K562 (cell line): Measurements from ENCODE around the gene GPHN. TPM values are rescaled to one million over a fixed set of nuclear protein-coding genes. Genes with fewer than 3 reads are reported as not detected.

Source experiments
- ATAC-seq: fragments of 200-7000 bp; cut with Tn5 transposase; 3 replicates; pipeline ENCODE4 v1.9.1; 2020; ENCODE audit warnings: moderate library complexity
- BruUV-seq: library from RNA; stranded (reverse); fragments of 400-500 nt; replicated peaks from 2 replicates; lab custom pipeline; 2021; lab: Mats Ljungman, UMichigan
- CTCF ChIA-PET: fragments of 300-600 bp; formaldehyde crosslinking; extraction: SDS; loops from one replicate; lab custom pipeline; 2021; ENCODE audit warnings: low intra/inter-chr PET ratio; lab: Yijun Ruan, JAX
- POLR2A ChIA-PET: fragments of 300-600, 350-650 bp; sonication (Branson Sonifier 250); formaldehyde crosslinking; extraction: SDS; loops from one replicate; lab custom pipeline; 2021; ENCODE audit warnings: antibody characterized with exemption, inconsistent platforms; lab: Yijun Ruan, JAX
- DNase-seq, 4 experiments: peaks; one replicate each; pipeline versions ENCODE4 v3.0.0 to v3.0.0-alpha.2; 2011 to 2018; ENCODE audit warnings: low spot score in 3 of 4, mixed read lengths in 3 of 4; ENCODE audit errors: extremely low read depth in 1 of 4
- FAIRE-seq: peaks from 2 replicates; lab custom pipeline; 2011; peaks lifted over from hg19 to GRCh38; lab: Jason Lieb, UNC
- H2AFZ ChIP-seq: 2 replicates; pipeline ENCODE4 v1.6.0; 2011; ENCODE audit warnings: low read depth, low read length, control low read depth, inconsistent platforms
- H3K27ac ChIP-seq: fragments of 200-600 bp; 3 replicates; pipeline ENCODE4 v1.8.0; 2011; ENCODE audit warnings: low read depth, mild to moderate bottlenecking, control low read depth, inconsistent platforms, low read length, moderate library complexity, mixed read lengths; ENCODE audit errors: extremely low read depth
- H3K27me3 ChIP-seq, 2 experiments: fragments of 300-600 bp in 1 of 2; 2 replicates in 1 of 2; 3 replicates in 1 of 2; pipeline versions ENCODE4 v1.6.0 to v1.8.0; 2011; ENCODE audit warnings: inconsistent platforms in 2 of 2, low read length in 2 of 2, mild to moderate bottlenecking in 1 of 2, mixed read lengths in 1 of 2, moderate library complexity in 1 of 2; ENCODE audit not compliant: control insufficient read depth in 2 of 2, insufficient read depth in 2 of 2
- H3K36me3 ChIP-seq: fragments of 300-600 bp; 3 replicates; pipeline ENCODE4 v1.8.0; 2011; ENCODE audit warnings: mild to moderate bottlenecking, low read length, inconsistent platforms; ENCODE audit not compliant: control insufficient read depth, insufficient read depth
- H3K4me1 ChIP-seq, 2 experiments: fragments of 200-600 bp in 1 of 2; replicated peaks in 1 of 2; 2 replicates in 1 of 2; 3 replicates in 1 of 2; pipeline versions ENCODE4 v1.5.1 to v1.8.0; 2011; ENCODE audit warnings: inconsistent platforms in 2 of 2, low read length in 2 of 2, mild to moderate bottlenecking in 1 of 2, mixed read lengths in 1 of 2, moderate library complexity in 1 of 2; ENCODE audit not compliant: control insufficient read depth in 2 of 2, insufficient read depth in 2 of 2
- H3K4me2 ChIP-seq: 2 replicates; pipeline ENCODE4 v1.6.1; 2011; ENCODE audit warnings: low read length, control low read depth, inconsistent platforms, mixed read lengths; ENCODE audit not compliant: insufficient read depth
- H3K4me3 ChIP-seq: fragments of 200-600 bp; sonication (generic), shearing (Covaris generic); 2 replicates; pipeline ENCODE4 v1.5.1; 2016; ENCODE audit warnings: control low read depth, inconsistent platforms
- H3K79me2 ChIP-seq: fragments of 200-600 bp; 3 replicates; pipeline ENCODE4 v1.8.0; 2011; ENCODE audit warnings: low read length, inconsistent platforms; ENCODE audit not compliant: control insufficient read depth, insufficient read depth
- H3K9ac ChIP-seq, 2 experiments: 2 replicates each; pipeline versions ENCODE4 v1.6.0 to v1.6.1; 2011; ENCODE audit warnings: low read depth in 2 of 2, low read length in 2 of 2, control low read depth in 1 of 2, inconsistent platforms in 1 of 2, mild to moderate bottlenecking in 1 of 2, mixed read lengths in 1 of 2; ENCODE audit not compliant: insufficient read depth in 1 of 2
- H3K9me1 ChIP-seq: one replicate; pipeline ENCODE4 v1.6.0; 2011; ENCODE audit warnings: inconsistent platforms, mild to moderate bottlenecking, low read length, moderate library complexity; ENCODE audit not compliant: control insufficient read depth, insufficient read depth
- H3K9me3 ChIP-seq: replicated peaks from 2 replicates; pipeline ENCODE4 v1.5.1; 2011; ENCODE audit warnings: low read depth, low read length, inconsistent platforms; ENCODE audit not compliant: control insufficient read depth, insufficient read depth
- H4K20me1 ChIP-seq: replicated peaks from 2 replicates; pipeline ENCODE4 v1.6.1; 2011; ENCODE audit warnings: low read length, inconsistent platforms, mixed read lengths; ENCODE audit not compliant: control insufficient read depth, insufficient read depth
- ATF4 ChIP-seq: fragments of 450-650 bp; formaldehyde crosslinking; IDR thresholded peaks from 2 replicates; pipeline ENCODE4 v1.4.0; 2022; ENCODE audit warnings: mild to moderate bottlenecking, moderate library complexity
- C11orf30 ChIP-seq: fragments of 450-650 bp; IDR thresholded peaks from 2 replicates; pipeline ENCODE4 v1.6.1; 2016; ENCODE audit warnings: low read depth, mild to moderate bottlenecking
- CHCHD3 ChIP-seq: fragments of 250-450 bp; sonication (Bioruptor Pico); IDR thresholded peaks from 2 replicates; pipeline ENCODE4 v2.1.2; 2022; ENCODE audit warnings: mild to moderate bottlenecking
- JUND ChIP-seq, 2 experiments: IDR thresholded peaks; 2 replicates in 1 of 2; 3 replicates in 1 of 2; pipeline ENCODE4 v1.6.1; 2011; ENCODE audit warnings: borderline replicate concordance in 2 of 2, low read depth in 2 of 2, low read length in 2 of 2, improper control_type of control experiment in 1 of 2, missing biosample characterization in 1 of 2, missing genetic modification characterization in 1 of 2, missing genetic modification reagents in 1 of 2
- MCM7 ChIP-seq, 2 experiments: fragments of 450-650 bp; IDR thresholded peaks; 2 replicates each; pipeline ENCODE4 v1.6.1; 2016 to 2018
- MXI1 ChIP-seq: IDR thresholded peaks from 2 replicates; pipeline ENCODE4 v1.6.1; 2011; ENCODE audit warnings: low read depth, mild to moderate bottlenecking, improper control_type of control experiment, low read length
- NEUROD1 ChIP-seq: fragments of 150-350 bp; IDR thresholded peaks from 2 replicates; pipeline ENCODE4 v1.6.1; 2014; ENCODE audit warnings: borderline replicate concordance, low read length, low read depth; ENCODE audit not compliant: partially characterized antibody
- NFIX ChIP-seq: fragments of 250-450 bp; sonication (Bioruptor Pico); IDR thresholded peaks from 2 replicates; pipeline ENCODE4 v1.4.0; 2020; ENCODE audit warnings: low read depth, mild to moderate bottlenecking, moderate library complexity
- NFXL1 ChIP-seq: fragments of 450-650 bp; formaldehyde crosslinking; IDR thresholded peaks from 2 replicates; pipeline ENCODE4 v1.4.0; 2021; ENCODE audit warnings: mild to moderate bottlenecking
- PATZ1 ChIP-seq: fragments of 250-450 bp; sonication (Bioruptor Pico); IDR thresholded peaks from 2 replicates; pipeline ENCODE4 v1.5.0; 2020; ENCODE audit warnings: mild to moderate bottlenecking, borderline replicate concordance
- POLR2AphosphoS2 ChIP-seq: IDR thresholded peaks from 2 replicates; pipeline ENCODE4 v1.6.1; 2012; ENCODE audit warnings: low read length, improper control_type of control experiment
- POLR2B ChIP-seq: fragments of 450-650 bp; IDR thresholded peaks from 2 replicates; pipeline ENCODE4 v1.6.1; 2018; ENCODE audit warnings: low read depth; ENCODE audit not compliant: partially characterized antibody
- RBM22 ChIP-seq: fragments of 200-400 bp; formaldehyde crosslinking; IDR thresholded peaks from 2 replicates; pipeline ENCODE4 v1.6.1; 2018; ENCODE audit warnings: low read length, low read depth; ENCODE audit not compliant: poor library complexity, severe bottlenecking
- ZFP36 ChIP-seq: fragments of 150-350 bp; IDR thresholded peaks from 2 replicates; pipeline ENCODE4 v1.6.1; 2018; ENCODE audit warnings: low read length, low read depth; ENCODE audit not compliant: partially characterized antibody
- WGBS: fragments of 100-300 bp; shearing (Covaris generic); methylation state at CpG from one replicate; pipeline ENCODE4 v1.1.6; 2016; ENCODE audit warnings: low coverage, mixed read lengths; ENCODE audit not compliant: insufficient coverage; ENCODE audit errors: missing lambda C conversion rate; 5-methylcytosine and 5-hydroxymethylcytosine counted together
- in situ Hi-C: fragments of 300-500 bp; cut with MboI; formaldehyde crosslinking; loops from 4 replicates; pipeline ENCODE4 v1.15.0; 2018; ENCODE audit warnings: inconsistent platforms, mixed read lengths
- intact Hi-C: fragments of 100-400 bp; cut with micrococcal nuclease; formaldehyde crosslinking; loops from 2 replicates; pipeline ENCODE4 v1.14.2; 2022
- polyA plus RNA-seq, 8 experiments: library from polyadenylated mRNA; depleted of rRNA in 4 of 8; stranded (reverse) in 5 of 8; unstranded in 3 of 8; fragments of >200 nt; fragmentation: Nextera tagmentation in 2 of 8; fragmentation: Illumina TruSeq in 1 of 8; extraction: Ambion mirVana in 2 of 8; extraction: Trizol in 1 of 8; gene quantifications; 2 replicates each; pipeline versions ENCODE4 v1.2.1 to v1.2.3, GENCODE V29; 2011 to 2014; ENCODE audit warnings: inconsistent platforms in 1 of 8, missing spikeins in 1 of 8
- total RNA-seq, 7 experiments: library from RNA; depleted of rRNA in 6 of 7; stranded (reverse); fragments of >200 nt in 6 of 7; fragmentation: Illumina TruSeq in 2 of 7; extraction: Trizol in 2 of 7; gene quantifications; 2 replicates each; pipeline versions ENCODE4 v1.2.1 to v1.2.3, GENCODE V29; 2011 to 2021; ENCODE audit warnings: low replicate concordance in 1 of 7
- TF ChIP-seq, protein P1 (sequence below): IDR thresholded peaks from 2 replicates; pipeline ENCODE4 v1.6.1; 2016; ENCODE audit warnings: missing genetic modification characterization, missing compliant biosample characterization

Gene GPHN
- total and polyA plus RNA-seq, 9 of the 15 experiments (the other 6 are each of a cell fraction or from before 2014, with no cell fraction given): 5.9 to 16.0 (median 11.4) TPM

DNA sequence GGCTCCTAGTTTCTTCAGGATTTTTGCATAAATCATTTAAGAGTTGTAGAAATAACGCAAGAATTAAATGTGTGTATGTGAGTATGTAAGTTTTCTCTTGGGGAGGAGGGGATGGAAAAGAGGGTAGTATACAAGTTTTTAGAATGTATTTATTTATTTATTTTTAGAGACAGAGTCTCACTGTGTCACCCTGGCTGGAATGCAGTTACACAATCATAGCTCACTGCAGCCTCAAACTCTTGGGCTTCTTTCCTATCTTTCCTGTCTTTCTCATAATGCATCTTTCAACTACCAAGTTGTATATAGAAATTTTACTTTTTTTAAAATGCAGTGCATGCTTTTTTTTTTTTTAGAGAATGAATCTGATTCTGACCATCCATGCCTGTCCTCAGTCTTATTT lies 412.2 kb downstream of the GPHN start (continued):
- no peak for TF ChIP-seq MCM7 (IDR thresholded peaks at IDR 0.05)
- TF ChIP-seq JUND (IDR thresholded peaks at IDR 0.05; ENCODE audit: borderline replicate concordance, low read depth, low read length): no peak
- no peak for TF ChIP-seq JUND (tag; IDR thresholded peaks at IDR 0.05; ENCODE audit: borderline replicate concordance, low read depth, low read length)
- TF ChIP-seq, protein P1, sequence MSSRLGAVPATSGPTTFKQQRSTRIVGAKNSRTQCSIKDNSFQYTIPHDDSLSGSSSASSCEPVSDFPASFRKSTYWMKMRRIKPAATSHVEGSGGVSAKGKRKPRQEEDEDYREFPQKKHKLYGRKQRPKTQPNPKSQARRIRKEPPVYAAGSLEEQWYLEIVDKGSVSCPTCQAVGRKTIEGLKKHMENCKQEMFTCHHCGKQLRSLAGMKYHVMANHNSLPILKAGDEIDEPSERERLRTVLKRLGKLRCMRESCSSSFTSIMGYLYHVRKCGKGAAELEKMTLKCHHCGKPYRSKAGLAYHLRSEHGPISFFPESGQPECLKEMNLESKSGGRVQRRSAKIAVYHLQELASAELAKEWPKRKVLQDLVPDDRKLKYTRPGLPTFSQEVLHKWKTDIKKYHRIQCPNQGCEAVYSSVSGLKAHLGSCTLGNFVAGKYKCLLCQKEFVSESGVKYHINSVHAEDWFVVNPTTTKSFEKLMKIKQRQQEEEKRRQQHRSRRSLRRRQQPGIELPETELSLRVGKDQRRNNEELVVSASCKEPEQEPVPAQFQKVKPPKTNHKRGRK (tag): no peak

DNA sequence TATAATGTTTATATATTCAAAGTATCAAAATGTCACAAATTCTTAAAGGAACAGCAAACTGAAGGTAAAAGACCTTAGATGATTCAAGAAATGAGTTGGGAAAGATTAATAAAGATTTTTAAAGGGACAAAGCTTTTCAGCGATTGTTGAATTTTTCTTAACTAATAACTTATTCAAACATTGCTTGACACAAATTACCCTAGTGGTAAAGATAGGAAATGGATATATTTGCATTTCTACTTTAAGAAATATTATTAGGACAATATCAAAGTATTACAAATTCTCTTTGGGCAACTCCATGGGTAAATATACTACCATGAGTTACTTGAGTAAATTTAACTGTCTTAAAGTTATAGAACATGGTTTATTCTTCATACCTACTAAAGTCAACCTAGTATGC lies 415.3 kb downstream of the GPHN start:
- 77% methylated on average over 1 of the region's 1 CpG for WGBS
- no peak overlapping the region for H3K27ac ChIP-seq
- no peaks in the 10 kb centered on the region for H3K9me1 ChIP-seq
- intact Hi-C loops (no loop called here), in situ Hi-C loops (no loop called here)
- no peak overlapping the region for H3K4me3 ChIP-seq
- FAIRE-seq: no peak
- no TSS peak for BruUV-seq
- no peak overlapping the region for H3K9ac ChIP-seq
- no peaks in the 10 kb centered on the region for H3K79me2 ChIP-seq
- ChIA-PET CTCF (no interaction called here), POLR2A (no interaction called here)
- no peak overlapping the region for H3K4me2 ChIP-seq
- no peak for ATAC-seq
- H4K20me1 ChIP-seq: no peaks in the 10 kb centered on the region
- H3K27me3 ChIP-seq: no peaks in the 10 kb centered on the region
- H2AFZ ChIP-seq: no peak overlapping the region
- no peaks in the 10 kb centered on the region for H3K9me3 ChIP-seq
- no peaks in the 10 kb centered on the region for H3K36me3 ChIP-seq
- no peaks in the 10 kb centered on the region for H3K4me1 ChIP-seq
- no peak for DNase-seq
- TF ChIP-seq ZFP36 (no peak), POLR2B (no peak), MXI1 (no peak), RBM22 (no peak), POLR2AphosphoS2 (no peak), PATZ1 (CRISPR knock-in tag) (no peak), CHCHD3 (CRISPR knock-in tag) (no peak), NFIX (no peak), NFXL1 (no peak), ATF4 (CRISPR knock-in tag) (no peak), NEUROD1 (no peak), C11orf30 (no peak)
